ES-I3 (cell line): ENCODE measurements around the gene DLST.

Experiments
- H3K36me3 ChIP-seq: 2 replicates; pipeline ENCODE4 v1.6.1; 2013; ENCODE audit warnings: mild to moderate bottlenecking, low read length, control low read depth, moderate library complexity; ENCODE audit not compliant: insufficient read depth
- H3K4me1 ChIP-seq: 2 replicates; pipeline ENCODE4 v1.6.1; 2013; ENCODE audit warnings: mild to moderate bottlenecking, control low read depth, low read length; ENCODE audit not compliant: insufficient read depth
- H3K9ac ChIP-seq: 2 replicates; pipeline ENCODE4 v1.6.1; 2013; ENCODE audit warnings: low read depth, mild to moderate bottlenecking, low read length, moderate library complexity
- H3K9me3 ChIP-seq: 2 replicates; pipeline ENCODE4 v1.6.1; 2013; ENCODE audit warnings: mild to moderate bottlenecking, low read length, moderate library complexity; ENCODE audit not compliant: control insufficient read depth, insufficient read depth

The DLST gene

DNA sequence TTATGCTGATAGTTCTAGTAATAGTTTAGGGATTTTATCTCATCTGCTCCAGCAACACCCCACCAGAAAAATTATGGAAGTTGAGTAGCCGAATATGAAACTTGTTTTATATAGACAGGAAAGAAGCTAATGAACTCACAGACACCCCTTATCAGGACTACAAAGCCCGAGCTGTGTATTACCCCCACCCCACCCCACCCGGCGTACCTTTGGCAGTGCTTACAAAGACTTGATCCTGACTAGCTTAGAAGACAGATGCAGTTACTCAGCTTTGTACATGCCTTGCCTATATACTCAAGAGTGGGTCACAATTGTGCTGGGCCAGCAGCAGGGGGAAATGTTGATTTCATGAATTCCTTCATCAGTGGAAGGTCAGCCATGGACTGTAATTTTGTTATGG lies 28.1 kb upstream of the DLST start:
- Histone ChIP-seq H3K36me3 (no peaks in the 10 kb centered on the region), H3K9me3 (no peaks in the 10 kb centered on the region), H3K4me1 (no peaks in the 10 kb centered on the region), H3K9ac (no peak overlapping the region)

- Histone ChIP-seq H3K9ac (no peak overlapping the region), H3K36me3 (no peaks in the 10 kb centered on the region), H3K4me1 (no peaks in the 10 kb centered on the region), H3K9me3 (no peaks in the 10 kb centered on the region)
Measured at GRCh38 chr14:74855021-74855420, 26.7 kb upstream of the DLST start.

DNA sequence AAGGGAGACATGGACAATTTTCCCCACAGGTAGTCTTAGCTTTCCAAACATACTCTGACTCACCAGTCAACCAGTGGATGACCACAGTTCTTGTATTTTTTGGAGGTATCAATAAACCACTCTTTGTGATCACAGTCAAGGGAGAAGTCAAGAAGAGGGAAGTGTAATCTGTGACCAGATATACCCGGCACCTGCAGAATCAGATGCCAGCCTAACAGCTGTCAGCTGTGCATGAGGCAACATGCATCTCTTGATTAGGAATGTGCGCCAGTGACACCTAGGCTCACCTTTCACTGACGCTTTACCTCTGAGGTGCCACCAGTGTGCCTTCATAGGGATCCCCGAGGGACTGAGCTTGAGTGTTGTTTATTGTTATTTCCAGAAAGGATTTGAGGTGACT lies 25.8 kb upstream of the DLST start:
- Histone ChIP-seq H3K36me3 (no peaks in the 10 kb centered on the region), H3K9me3 (no peaks in the 10 kb centered on the region), H3K9ac (no peak overlapping the region), H3K4me1 (no peaks in the 10 kb centered on the region)

DNA sequence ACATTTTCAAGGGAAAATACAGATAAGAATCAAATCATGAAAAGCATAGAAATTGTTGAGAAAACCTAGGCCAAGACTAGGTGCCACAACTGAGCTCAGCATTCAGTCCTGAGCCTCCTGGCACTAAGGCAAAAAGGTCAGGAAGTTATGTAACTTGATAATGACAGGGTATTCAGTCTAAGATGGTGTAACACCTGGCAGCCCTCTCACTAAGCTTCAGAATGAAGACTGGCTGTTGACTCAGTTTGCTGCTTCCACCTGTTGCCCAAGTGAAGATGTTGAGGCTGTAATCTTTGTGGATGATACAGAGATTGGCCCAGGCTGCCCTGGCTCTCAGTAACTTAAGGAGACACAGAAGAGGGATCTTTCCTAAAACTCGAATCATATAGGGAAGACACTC lies 25.4 kb upstream of the DLST start:
- no peak overlapping the region for H3K9ac ChIP-seq
- H3K9me3 ChIP-seq: no peaks in the 10 kb centered on the region
- H3K36me3 ChIP-seq: no peaks in the 10 kb centered on the region
- no peaks in the 10 kb centered on the region for H3K4me1 ChIP-seq

- no peak overlapping the region for H3K9ac ChIP-seq
- no peaks in the 10 kb centered on the region for H3K9me3 ChIP-seq
- H3K36me3 ChIP-seq: no peaks in the 10 kb centered on the region
- H3K4me1 ChIP-seq: no peaks in the 10 kb centered on the region
Measured at GRCh38 chr14:74858022-74858421, 23.7 kb upstream of the DLST start.

GRCh38 chr14:74859757-74860552 lies 21.8 kb upstream of the DLST start:
- H3K36me3 ChIP-seq: no peaks in the 10 kb centered on the region
- H3K9me3 ChIP-seq: no peaks in the 10 kb centered on the region
- H3K4me1 ChIP-seq: no peaks in the 10 kb centered on the region
- H3K9ac ChIP-seq: no peak overlapping the region

DNA sequence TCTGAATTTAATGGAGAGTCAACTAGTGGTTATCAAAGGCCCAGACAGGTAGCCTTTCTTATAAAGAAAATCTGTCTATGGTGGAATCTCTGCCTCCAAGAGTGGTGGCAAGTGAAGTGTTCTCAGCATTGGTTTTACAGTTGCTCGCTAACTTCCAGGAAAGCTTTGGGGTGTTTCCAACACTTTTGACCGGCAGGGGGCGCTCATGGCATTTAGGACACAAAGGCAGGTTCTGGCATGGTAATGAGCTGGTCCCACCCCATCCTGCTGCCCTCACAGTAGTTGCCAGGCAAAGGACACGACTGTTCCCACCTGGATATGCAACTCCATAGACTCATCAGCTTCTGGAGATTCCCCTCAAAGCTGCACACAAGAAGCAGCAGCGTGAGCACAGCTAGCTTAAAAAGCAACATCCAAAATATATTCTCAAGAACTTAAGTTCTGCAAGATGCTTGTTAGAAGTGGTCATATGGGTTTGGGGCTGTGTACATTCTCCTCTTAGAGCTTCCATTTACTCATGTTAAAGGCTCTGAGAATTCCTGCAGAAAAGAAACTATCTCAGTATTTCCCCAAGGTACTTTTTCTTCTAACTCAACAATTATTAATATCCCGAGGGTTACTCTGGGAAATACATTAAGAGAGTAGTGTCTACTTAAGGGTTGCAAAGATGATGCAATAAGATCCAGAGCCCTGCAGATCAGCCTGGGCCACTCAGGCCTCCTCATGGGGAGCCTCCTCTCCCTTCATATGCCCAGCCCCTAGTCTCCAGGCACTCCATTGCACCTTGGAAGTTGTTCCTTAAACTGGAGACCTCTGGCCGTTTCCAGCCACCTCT lies 20.6 kb upstream of the DLST start:
- no peaks in the 10 kb centered on the region for H3K9me3 ChIP-seq
- no peak overlapping the region for H3K9ac ChIP-seq
- H3K36me3 ChIP-seq: no peaks in the 10 kb centered on the region
- no peaks in the 10 kb centered on the region for H3K4me1 ChIP-seq

- H3K9ac ChIP-seq: no peak overlapping the region
- no peaks in the 10 kb centered on the region for H3K9me3 ChIP-seq
- no peaks in the 10 kb centered on the region for H3K4me1 ChIP-seq
- H3K36me3 ChIP-seq: no peaks in the 10 kb centered on the region
Measured at GRCh38 chr14:74861734-74862090, 20.0 kb upstream of the DLST start.

DNA sequence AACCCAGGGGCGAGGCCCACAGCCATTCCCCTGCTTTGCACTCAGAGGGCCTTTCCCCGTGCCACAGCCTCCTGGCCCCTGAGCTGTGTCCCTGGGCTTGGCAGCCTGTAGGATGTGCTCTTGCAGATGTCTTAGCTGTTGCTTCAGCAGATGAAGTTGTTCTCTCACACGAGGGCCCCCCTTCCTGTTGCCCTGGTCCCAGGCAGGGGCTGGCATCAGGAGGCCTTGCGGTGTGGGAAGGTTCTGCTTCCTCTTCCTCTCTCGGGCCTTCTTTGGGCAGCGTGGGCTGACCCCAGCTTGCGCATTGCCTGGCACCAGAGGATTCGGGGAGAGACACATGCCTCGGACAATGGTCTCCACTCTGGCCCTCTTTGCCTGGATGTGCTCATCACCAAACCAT lies 18.4 kb upstream of the DLST start:
- no peak overlapping the region for H3K9ac ChIP-seq
- no peaks in the 10 kb centered on the region for H3K9me3 ChIP-seq
- no peaks in the 10 kb centered on the region for H3K36me3 ChIP-seq
- H3K4me1 ChIP-seq: no peaks in the 10 kb centered on the region

GRCh38 chr14:74864198-74864597 lies 17.5 kb upstream of the DLST start:
- no peaks in the 10 kb centered on the region for H3K36me3 ChIP-seq
- no peaks in the 10 kb centered on the region for H3K4me1 ChIP-seq

DNA sequence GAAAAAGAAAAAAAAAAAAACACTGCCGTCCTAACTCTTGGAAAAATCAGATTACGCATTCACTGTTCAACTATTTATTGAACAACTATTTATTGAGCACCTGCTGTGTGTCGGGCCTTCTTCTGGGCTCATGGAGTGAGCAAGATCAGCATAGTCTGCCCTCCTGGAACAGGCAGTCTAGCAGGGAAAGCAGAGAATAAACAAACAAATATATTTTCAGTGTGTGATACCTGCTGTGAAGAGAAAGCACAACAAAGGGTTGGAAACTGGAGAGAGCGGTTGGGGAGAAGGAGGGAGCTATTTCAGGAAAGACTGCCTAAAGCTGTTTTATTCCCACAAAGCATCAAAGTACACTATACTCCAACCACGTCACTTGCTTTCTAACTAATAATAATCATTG lies 16.6 kb upstream of the DLST start:
- no peaks in the 10 kb centered on the region for H3K36me3 ChIP-seq
- H3K9me3 ChIP-seq: no peaks in the 10 kb centered on the region
- H3K9ac ChIP-seq: no peak overlapping the region
- H3K4me1 ChIP-seq: no peaks in the 10 kb centered on the region

More at GRCh38 chr14:74864198-74864597, 17.5 kb upstream of the DLST start:
- no peak overlapping the region for H3K9ac ChIP-seq
- no peaks in the 10 kb centered on the region for H3K9me3 ChIP-seq

DNA sequence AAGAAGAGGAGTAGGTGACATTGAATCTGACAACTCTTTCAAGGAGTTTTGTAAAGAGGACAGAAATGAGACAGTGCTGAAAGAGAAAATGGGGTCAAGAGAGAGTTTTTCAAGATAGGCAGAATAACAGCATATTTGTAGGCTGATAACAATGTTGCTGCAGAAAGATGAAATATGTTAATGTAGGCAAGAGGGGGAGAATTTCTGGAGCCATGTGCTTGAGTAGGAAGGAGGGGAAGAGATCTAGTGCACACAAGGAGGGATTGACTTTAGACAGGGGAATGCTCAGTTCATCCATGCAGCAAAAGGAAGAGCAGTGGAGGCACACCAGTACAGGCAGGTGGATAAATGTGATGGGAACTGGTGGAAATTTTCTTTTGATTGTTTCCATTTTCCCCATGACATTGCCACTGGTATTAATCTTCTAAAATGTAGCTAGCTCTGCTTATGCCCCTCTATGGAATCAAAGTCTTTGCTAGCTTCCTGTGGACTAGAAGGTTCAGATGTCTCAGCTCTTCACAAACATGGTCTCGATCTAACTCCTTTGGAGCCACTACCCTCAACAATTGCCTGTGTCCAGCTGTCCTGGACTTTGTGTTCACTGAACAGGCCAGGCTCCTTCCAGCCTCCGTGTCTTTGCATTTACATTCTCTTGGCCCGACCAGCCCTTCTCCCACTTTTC lies 14.9 kb upstream of the DLST start:
- H3K9ac ChIP-seq: no peak overlapping the region
- no peaks in the 10 kb centered on the region for H3K9me3 ChIP-seq
- no peaks in the 10 kb centered on the region for H3K4me1 ChIP-seq
- H3K36me3 ChIP-seq: no peaks in the 10 kb centered on the region

DNA sequence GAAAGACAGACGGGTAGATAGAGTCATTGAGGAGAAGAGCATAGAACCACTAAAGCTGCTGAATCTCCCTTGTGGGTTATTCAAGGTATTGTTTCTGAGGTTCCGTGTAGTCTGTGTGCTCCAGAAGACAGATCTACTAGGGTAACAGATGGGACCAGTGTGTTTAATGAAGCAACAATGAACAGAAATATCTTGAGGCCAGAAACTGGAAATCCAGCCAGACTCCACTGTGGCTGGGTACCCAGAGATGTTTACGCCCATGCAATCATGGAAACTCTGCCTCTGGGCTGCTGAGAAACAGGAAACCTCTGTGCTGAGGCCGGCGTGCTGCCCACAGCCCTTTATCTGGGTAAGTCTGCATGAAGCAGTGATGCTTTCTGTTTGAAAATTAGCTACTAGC lies 14.0 kb upstream of the DLST start:
- no peaks in the 10 kb centered on the region for H3K4me1 ChIP-seq
- no peaks in the 10 kb centered on the region for H3K36me3 ChIP-seq
- no peaks in the 10 kb centered on the region for H3K9me3 ChIP-seq
- H3K9ac ChIP-seq: no peak overlapping the region

GRCh38 chr14:74868739-74869138 lies 13.0 kb upstream of the DLST start:
- no peaks in the 10 kb centered on the region for H3K9me3 ChIP-seq
- no peaks in the 10 kb centered on the region for H3K36me3 ChIP-seq
- H3K9ac ChIP-seq: no peak overlapping the region
- H3K4me1 ChIP-seq: no peaks in the 10 kb centered on the region

DNA sequence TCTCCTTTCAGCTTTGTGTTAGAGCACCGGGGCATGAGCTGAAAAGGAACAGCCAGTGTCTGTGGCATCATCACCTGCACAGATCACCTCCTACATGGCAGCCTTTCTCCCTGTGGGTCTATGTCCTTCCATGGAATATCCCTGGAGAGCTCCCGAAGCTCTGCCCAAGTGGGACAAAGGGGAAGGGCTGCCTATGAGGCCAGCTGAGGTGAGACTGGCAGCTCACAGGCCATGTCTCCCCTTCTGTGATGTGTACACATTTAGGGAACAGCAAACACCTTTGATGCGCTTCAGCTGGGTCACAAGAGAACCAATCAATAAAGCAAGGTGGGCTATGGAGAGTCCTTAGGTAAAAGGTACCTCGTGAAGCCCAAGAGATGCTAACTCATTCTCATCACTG lies 9.9 kb upstream of the DLST start:
- H3K9me3 ChIP-seq: no peaks in the 10 kb centered on the region
- no peaks in the 10 kb centered on the region for H3K4me1 ChIP-seq
- no peaks in the 10 kb centered on the region for H3K36me3 ChIP-seq
- no peak overlapping the region for H3K9ac ChIP-seq
